IMR-90 (cell line): ENCODE results near the gene NADSYN1.

Experiments
- FOS ChIP-seq: fragments of 150-350 bp; IDR thresholded peaks from 2 replicates; pipeline ENCODE4 v1.6.1; 2016; ENCODE audit warnings: low read depth, low read length
- POLR2A ChIP-seq: IDR thresholded peaks from 2 replicates; pipeline ENCODE4 v1.6.1; 2012; ENCODE audit warnings: mild to moderate bottlenecking, low read depth, low read length
- RCOR1 ChIP-seq: IDR thresholded peaks from 2 replicates; pipeline ENCODE4 v1.6.1; 2012; ENCODE audit warnings: mild to moderate bottlenecking, low read length, improper control_type of control experiment; ENCODE audit not compliant: insufficient replicate concordance
- TF ChIP-seq, protein P1 (sequence below): conservative IDR thresholded peaks from 2 replicates; pipeline ENCODE4 v1.5.1; 2012; ENCODE audit warnings: mild to moderate bottlenecking, low read depth, low read length, improper control_type of control experiment

DNA sequence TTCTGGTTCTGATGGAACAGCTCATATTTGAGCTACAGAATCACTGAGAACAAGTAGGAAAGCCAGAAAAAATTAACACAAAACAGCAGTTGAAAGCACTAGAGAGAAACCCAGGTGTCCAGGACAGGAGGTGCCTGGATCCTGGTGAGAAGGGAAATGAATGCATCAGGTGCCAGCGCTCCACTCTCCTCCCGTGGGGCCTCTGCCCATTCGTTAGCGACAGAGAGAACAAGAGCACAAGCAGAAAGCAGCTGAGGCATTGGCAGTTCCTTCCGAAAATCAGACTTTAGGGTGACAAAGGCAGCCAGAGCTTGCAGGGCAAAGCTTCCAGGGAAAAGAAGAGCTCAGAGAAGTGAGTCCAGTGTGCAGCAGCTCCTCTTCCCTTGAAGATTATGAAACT lies 54.1 kb downstream of the NADSYN1 start:
- TF ChIP-seq, protein P1, sequence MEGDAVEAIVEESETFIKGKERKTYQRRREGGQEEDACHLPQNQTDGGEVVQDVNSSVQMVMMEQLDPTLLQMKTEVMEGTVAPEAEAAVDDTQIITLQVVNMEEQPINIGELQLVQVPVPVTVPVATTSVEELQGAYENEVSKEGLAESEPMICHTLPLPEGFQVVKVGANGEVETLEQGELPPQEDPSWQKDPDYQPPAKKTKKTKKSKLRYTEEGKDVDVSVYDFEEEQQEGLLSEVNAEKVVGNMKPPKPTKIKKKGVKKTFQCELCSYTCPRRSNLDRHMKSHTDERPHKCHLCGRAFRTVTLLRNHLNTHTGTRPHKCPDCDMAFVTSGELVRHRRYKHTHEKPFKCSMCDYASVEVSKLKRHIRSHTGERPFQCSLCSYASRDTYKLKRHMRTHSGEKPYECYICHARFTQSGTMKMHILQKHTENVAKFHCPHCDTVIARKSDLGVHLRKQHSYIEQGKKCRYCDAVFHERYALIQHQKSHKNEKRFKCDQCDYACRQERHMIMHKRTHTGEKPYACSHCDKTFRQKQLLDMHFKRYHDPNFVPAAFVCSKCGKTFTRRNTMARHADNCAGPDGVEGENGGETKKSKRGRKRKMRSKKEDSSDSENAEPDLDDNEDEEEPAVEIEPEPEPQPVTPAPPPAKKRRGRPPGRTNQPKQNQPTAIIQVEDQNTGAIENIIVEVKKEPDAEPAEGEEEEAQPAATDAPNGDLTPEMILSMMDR = no peak
- no peak for TF ChIP-seq FOS
- TF ChIP-seq POLR2A = no peak
- TF ChIP-seq RCOR1 = no peak
